Kasumi-1 (cell line): ENCODE results near the gene RAI1.
"Not testable (repeated sequence)": the region's sequence is repeated elsewhere in the genome, so short reads cannot be mapped to it uniquely, and the experiment has no call there.

ENCODE experiments used
- DNase-seq, 2 experiments: peaks; one replicate each; lab custom pipeline; 2025; lab: John Stamatoyannopoulos, UW

Gene RAI1

DNA sequence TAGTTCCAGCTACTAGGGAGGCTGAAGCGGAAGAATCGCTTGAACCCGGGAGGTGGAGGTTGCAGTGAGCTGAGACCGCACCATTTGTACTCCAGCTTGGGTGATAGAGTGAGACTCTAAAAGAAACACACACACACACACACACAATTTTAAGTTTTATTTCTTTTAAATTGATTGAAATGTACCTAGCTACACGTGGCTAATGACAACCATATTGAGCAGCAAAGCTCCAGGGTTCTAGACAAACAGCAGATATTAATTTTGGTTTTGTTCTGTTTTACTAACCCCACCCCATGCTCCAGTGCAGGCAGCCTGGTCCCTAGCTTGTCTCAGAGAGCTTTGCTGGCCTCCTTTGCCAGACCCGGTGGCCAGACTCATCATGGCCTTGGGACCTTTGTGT is 16.0 kb upstream of the RAI1 start:
- DNase-seq = no peak

DNA sequence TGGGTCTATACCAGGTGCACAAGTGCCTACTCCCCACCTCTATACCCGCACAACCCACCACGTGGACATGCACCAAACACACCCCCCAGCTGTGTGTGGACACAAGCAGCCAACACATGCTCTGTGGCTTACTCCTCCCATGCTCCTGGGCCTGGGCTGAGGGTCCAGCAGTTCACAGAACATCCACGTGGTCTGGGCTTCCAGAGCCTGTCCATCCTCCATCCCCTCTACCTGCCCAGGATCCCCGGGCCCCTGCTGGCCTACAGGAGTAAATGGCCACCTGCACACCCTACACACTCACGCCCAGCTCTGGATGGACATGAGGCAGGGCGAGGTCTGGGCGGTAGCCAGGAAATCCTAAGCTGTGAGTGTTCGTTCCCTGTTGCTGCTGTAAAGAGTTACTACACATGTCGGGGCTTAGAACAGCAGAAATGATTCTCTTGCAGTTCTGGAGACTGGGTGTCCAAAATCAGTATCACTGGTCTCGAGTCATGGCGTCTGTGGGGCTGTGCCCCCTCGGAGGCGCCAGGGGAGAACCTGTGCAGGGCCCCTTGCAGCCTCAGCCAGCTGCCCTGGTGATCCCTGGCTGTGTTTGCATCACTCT is 15.0 kb upstream of the RAI1 start:
- DNase-seq = no peak

DNA sequence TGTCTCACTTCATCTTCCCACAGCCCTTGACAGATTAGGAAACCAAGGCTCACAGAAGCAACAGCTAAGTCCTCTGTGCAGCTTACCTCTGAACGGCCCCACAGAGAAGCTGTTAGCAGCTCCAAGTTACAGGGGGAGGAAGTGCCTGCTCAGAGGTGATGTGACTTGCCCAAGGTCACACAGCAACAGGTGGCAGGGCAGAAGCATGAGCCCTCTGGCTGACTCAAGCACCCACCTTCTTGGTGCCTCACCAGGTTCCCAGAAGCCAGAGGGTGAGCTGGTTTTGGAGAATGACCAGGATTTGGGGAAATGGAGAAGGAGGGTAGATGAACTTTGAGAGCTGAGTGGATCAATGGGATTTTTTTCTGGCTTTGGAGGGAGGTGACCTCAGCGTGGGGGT is 14.0 kb upstream of the RAI1 start:
- DNase-seq = no peak

DNA sequence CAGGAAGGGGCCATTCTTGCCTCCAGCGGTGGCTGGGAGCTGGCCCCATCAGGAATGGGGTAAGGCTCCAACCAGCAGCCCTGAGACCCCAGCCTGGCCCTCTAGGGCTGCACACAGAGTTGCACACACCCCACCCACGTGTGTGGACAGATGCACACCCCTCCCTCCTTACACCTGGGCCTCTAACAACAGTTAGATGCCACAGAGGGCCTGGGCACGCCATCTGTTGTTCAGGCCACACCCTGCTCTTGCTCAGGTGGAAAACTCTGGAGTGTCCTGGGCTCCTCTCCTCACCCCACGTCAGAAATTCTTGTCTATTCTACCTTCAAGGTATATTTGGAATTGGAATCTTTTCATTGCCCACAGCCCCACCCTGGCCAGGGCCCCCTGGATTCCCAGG is 13.3 kb upstream of the RAI1 start:
- DNase-seq = no peak

DNA sequence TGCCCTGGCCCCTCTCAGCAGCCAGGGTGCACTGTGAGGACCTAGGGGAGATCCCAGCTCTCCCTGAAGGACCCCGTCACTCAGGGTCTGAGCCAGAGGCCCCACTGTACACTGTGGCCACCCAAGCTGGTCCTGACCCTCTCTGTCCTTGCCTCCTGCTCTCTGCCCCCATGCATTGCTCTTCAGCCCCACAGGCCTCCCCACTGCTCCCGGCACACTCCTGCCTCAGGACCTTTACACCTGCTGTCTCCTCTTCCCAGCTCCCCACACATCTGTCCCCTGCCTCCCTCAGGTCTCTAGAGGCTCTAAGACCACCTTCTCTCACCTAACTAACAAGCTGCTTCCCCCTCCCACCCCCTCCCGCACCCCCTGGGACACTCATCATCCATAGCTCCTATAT is 12.9 kb upstream of the RAI1 start:
- no peak for DNase-seq

DNA sequence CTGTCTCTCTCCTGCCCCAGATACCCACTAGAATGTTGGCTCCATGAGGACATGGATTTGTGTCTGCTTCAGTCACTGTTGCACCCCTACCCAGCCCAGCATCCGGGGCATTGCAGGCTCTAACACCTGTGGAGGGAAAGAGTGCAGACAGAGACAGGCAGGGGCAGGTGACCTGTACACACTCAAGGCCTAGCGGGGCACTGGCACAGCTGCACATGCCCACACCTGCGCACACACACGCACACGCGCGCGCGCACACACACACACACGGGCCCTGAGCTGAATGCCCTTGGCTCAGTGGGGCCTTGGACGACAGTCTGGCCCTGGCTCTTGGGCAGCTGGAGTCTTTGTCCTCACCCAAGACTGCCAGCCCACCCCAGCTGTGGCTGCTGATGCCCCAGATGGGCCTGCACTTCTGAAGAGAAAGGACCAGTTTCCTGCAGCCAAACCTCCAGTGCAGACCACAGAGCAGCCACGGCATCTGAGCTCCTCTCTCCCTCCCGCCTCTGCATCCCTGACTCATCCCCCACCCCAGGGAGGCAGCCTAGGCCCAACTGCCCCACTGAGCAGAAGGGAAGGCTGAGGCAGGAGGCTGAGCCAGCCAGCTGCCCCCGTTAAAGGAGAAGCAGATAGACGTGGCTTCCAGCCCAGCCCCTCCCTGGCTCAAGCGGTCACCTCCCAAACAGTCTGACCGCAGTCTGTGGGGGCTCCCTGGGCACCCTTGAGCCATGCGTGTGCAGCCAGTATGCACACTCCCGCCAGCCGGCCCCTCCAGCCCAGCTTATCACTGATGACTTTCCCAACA is 12.3 kb upstream of the RAI1 start:
- no peak for DNase-seq

DNA sequence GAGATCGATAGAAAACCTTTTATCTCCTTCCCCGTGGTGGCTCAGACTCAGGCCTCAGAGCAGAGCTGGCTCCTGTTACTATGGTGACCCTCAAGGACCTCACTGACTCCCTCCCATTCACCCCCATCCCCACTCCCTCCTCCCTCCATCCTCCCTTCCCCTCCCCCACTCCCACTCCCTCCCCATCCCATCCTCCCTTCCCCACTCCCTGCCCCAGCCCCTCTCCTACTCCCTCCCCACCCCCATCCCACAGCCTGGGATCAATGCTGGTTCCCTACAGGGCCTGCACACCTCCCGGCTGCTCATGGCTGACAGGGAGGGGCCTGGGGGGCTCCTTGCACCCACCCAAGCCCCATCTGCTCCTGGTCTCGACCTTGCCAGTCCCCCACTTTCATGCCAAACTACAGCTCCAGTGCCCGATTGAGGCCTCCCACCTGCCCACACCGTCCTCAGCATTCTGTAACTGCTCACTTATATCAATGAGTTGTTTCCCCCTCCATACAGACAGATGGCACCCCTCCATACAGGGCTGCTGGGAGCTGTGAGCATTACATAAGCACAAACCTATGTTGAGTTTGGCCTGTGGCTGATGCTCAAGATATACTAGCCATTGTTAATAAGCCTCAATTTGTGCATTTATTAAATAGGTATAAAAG is 11.6 kb upstream of the RAI1 start:
- peak; percentile 60 to 68 for DNase-seq

DNA sequence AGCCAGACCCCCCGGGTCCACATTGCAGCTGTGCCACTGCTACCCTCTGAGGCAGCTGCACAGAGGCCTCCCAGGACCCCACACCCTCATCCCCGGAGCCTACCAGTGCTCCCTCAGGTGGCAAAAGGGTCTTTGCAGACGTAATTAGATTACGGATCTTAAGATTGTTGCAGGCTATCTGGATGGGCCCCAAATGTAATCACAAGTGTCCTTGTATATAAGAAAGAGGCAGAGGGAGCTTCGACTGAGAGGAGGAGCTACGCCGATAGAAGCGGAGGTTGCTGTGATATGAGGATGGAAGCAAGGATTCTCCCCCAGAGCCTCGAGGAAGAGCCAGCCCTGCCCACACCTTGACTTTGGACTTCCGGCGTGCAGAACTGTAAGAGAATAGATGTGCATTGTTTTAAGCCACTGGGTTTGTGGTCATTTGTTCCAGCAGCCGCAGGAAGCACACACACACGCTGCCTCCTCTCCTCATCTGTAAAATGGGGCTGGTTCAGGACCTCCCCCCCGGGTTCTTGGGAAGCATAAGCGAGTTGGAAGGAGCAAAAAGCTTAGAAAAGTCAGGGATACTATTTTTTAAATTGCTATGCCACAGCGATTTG is 10.5 kb upstream of the RAI1 start:
- DNase-seq = no peak

DNA sequence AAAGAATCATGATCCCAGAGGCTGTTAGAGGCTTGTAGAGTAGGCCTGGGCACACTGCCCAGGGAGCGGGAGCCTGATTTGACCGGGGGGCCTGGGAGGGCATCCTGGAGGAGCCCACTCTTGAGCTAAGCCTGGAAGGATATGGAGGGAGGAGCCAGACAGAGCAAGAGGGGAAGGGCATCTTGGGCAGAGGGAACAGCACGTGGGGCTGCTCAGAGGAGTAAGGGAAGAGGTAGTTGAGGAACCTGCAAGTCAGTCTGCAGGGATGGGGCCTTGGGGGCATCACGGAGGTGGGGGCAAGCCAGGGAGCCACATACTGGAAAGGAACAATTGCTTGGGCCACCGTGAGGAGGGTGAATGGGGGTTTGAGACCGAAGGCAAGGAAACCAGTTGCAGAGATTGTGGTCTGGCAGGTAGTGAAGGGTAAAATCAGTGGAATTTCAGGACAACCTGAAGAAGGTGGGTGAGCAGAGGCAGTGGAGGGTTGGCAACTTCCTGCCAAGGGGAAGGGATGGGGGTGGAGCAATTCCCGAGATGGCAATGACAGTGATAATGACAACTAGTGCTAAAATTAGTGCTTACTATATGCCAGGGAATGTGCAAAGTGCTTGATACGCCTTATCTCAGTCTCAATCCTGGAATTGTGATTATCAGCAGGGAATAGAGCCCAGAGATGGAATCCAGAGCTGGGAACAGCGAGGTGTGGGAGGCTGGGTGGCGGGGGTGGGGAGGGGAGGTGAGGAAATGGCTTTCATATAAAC is 9.7 kb upstream of the RAI1 start:
- DNase-seq = no peak

DNA sequence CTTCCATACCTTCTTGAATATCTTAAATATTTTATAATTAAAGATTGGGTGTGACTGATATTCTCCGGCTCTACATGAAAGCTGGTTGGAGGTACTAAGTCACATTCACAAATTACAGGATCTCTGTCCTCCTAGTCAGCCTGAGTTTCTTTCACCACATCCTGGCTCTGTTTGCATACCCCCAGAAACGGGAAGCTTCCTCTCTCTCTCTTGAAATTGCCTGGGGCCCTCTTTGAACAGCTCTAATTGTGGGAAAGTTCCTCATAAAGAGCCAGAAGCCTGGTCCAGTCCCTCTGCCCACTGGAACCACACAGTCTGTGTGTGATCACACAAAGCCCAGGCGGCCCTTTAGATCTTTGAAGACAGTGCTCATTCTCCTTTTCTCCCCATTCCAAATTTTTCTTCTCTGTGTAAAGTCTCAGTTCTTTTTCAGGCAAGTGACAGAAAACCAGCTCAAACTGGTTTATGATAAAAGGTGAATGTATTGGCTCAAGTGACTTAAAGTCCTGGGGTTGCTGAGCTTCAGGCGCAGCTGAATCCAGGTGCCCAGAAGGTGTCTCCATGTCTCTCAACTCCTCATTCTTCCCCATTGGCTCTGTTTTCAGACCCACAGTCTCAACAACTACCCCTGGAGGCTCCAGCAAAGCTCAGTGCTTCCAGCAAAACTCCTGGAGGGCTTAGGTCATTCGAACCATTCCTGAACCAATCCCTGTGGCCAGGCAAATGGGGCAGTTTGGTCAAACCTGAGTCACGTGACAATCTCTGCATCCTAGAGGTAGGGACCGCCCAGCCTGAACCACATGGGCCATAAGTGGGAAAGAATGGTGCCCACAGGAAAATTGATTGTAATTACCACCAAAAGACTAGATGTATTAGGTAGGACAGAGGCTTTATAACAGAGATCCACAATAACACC is 8.5 kb upstream of the RAI1 start:
- peak; percentile 71 to 76 for DNase-seq

DNA sequence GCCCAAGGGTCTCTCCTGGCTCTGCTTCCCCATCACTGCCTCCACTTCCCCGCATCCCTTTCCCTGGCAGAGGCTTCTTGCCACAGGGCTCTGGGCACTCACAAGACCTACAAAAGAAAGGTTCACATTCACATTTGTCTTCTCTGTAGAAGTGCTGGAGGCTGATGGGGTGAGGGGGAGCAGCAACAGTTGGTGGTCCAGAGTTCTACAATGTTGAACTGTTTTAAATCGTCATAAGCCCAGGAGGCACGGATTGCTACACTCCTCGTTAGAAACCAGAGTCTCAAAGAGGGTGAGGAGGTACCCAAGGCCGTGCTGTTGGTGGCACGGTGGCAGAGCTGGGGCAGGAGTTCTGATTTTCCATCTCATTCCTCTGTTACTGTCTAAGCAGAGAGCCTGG is 5.8 kb upstream of the RAI1 start:
- no peak for DNase-seq

DNA sequence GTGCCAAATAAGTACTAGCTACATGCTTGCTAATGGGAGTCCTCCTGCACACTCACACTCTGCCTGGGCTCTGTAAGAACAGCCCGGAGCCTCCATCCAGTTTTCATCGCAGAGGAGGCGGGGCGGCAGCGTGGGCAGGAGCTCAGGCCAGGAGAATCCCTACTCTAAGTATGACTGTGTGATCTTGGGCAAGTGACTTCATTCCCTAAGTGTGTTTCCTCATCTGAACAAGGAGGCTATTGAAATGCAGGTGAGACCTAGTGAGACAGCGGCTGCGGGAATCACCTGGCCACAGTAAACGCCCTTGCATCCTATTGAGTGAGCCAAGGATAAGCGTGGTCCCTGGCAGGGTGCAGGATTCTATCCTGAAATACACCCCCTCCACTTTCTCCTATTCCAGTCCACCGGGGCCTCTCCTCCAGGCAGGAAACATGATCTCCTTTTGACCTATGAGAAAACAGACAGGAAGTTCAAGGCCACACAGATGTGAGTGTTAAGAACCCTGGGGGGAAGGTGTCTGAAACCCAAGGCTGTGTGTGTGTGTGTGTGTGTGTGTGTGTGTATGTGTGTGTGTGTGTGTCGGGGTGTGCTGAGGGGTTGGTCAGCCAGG is 5.2 kb upstream of the RAI1 start:
- peak; percentile 18 to 19 for DNase-seq

DNA sequence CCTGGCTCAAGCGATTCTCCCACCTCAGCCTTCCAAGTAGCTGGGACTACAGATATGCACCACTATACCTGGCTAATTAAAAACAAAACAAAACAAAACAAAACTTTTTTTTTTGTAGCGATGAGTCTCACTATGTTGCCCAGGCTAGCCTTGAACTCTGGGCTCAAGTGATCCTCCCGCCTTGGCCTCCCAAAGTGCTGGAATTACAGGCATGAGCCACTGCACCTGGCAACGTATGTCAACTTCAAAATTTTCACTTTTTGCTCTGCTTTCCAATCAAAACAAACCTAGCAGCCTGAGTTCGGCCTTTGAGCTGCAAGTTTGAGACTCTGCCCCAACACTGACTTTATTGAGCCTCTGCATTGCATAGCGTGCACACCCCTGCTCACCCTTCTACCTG is 4.5 kb upstream of the RAI1 start:
- no peak for DNase-seq

DNA sequence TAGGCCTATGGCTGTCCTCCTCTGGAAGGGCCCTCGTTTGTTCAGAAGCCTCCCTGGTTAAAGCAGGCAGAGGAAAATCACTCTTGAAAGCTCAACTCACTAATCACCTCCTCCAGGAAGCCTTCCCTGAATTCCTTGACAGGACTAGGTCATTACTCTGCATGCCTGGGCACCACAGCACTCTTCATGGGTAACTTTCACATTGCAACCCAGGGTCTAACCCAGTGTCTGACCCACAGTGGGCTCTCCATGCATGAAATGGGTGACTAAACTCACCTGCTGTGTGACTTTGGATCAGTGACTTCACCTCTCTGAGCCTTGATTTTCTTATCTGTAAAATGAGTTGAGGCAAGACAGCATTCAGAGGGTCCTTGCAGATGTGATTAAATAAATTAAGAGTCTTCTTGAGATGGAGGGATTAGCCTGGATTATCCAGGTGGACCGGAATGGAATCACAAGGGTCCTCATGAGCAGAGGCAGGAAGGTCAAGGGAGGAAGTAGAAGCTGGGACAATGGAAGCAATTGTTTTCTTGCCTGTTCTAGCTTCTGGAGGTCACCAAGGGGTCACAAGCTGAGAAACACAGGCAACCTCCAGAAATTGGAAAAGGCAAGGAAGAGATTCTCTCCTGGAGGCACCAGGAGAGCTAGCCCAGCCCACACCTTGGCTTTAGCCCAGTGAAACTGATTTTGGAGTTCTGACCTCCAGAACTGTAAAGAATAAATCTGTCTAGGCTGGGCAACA is 3.8 kb upstream of the RAI1 start:
- no peak for DNase-seq

DNA sequence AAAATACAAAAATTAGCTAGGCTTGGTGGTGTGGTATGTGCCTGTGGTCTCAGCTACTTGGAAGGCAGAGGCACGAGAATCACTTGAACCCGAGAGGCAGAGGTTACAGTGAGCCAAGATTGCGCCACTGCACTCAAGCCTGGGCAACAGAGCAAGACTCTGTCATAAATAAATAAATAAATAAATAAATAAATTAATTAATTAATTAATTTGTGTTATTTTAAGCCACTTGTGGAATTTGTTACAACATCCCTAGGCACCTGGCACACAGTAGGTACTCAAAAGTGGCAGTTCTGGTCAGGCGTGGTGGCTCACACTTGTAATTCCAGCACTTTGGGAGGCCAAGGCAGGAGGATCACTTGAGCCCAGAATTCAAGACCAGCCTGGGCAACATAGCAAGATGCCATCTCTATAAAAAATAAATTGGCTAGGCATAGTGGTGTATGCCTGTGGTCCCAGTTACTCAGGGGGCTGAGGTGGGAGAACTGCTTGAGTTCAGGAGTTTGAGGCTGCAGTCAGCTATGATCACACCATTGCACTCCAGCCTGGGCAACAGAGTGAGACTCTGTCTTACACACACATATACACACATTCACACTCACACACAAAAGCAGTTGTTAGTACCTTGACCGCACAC is 3.1 kb upstream of the RAI1 start:
- DNase-seq = not testable (repeated sequence)

DNA sequence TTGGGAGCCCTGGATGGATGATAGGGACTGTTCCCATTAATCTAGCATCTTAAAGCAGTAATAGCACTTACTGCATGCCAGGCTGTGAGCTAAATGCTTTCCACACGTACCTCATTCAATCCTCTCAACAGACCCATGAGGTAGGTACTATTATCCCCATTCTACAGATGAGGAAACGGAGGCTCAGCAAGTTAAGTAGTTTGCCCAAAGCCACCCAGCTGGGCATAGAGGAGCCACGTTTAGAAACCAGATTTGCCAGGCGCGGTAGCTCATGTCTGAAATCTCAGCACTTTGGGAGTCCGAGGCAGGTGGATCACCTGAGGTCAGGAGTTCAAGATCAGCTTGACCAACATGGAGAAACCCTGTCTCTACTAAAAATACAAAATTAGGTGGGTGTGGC is 2.0 kb upstream of the RAI1 start:
- no peak for DNase-seq

DNA sequence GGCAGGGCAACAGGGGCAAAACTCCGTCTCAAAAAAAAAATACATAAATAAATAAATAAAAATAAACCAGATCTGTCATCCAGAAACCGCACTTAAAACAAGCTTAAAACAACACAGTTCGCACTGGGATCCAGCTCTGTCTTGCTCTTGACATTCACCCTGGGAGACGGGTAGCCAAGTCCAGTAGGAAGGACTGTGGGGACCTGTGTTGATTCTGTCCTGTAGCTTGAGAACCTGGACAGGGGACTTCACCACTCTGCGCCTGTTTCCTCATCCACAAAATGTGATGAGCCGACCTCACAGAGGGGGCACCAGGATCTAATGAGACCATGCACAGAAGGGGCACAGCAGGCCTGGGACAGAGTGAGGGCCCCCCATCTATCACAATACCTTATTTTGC is 1.5 kb upstream of the RAI1 start:
- no peak for DNase-seq

DNA sequence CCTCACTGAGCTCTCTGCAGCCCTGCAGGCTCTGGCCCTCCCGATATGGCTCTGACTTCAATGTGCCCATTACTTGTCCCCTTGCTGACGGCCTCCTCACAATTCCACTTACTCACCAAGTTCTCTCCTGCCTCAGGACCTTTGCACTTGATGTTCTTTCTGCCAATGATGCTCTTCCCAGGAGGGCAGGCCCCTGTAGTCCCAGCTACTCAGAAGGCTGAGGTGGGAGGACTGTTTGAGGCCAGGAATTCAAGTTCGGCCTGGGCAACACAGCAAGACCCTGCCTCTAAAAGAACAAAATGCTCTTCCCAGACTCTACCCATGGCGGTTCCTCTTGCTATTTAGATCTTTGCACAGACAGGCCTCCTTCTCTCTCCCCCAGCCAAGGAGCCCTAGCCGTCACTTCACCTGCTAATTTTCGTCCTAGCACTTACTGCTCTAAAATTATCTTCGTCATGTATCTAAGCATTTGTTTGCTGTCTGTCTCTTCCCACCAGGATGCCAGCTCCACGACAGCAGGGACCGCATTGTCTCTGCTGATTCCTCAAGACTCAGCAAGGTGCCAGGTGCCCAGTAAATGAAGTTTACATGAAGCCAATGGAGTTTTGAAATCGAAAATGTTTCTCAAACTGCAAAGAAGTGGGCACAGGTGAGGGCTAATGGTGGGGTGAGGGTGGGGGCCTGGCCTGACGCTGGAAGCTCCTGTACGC is 626 bp upstream of the RAI1 start:
- no peak for DNase-seq

DNA sequence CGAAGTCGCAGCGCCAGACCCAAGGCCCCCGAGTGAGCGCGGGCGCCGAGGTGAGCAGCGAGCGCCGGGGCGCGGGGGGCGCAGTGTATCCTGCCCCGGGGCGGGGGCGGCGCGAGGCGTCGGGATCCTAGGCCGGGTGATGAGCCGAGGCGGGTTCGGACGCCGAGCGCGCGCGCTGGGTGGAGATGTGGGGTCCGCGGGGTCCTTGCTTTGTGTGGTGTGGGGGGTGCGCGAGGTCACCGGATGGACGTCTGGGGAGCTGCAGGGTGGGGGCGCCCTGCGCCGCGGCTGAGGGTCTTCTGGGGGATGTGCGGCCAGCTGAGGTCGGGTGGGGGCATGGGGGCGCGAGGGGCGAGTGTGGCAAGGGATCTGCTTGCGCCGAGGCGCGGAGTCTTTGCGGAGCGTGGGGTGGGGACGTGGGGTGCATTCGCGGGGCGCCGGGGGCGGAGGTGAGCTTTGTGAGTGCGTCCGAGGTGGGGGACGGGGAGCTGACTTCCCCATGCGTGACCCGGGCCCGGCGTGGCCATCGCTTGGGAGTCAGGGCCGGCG is 560 bp downstream of the RAI1 start:
- DNase-seq = no peak
